K562 (cell line): Measurements from ENCODE around the gene COX4I2. TPM values are rescaled to one million over a fixed set of nuclear protein-coding genes. Genes with fewer than 3 reads are reported as not detected.
A peak's percentile ranks its signal among the peaks of the same experiment; 100 is the strongest.

Experiments
- ATAC-seq: fragments of 200-7000 bp; cut with Tn5 transposase; 3 replicates; pipeline ENCODE4 v1.9.1; 2020; ENCODE audit warnings: moderate library complexity
- BruUV-seq: library from RNA; stranded (reverse); fragments of 400-500 nt; replicated peaks from 2 replicates; lab custom pipeline; 2021; lab: Mats Ljungman, UMichigan
- CTCF ChIA-PET: fragments of 300-600 bp; formaldehyde crosslinking; extraction: SDS; loops from one replicate; lab custom pipeline; 2021; ENCODE audit warnings: low intra/inter-chr PET ratio; lab: Yijun Ruan, JAX
- POLR2A ChIA-PET: fragments of 300-600, 350-650 bp; sonication (Branson Sonifier 250); formaldehyde crosslinking; extraction: SDS; loops from one replicate; lab custom pipeline; 2021; ENCODE audit warnings: antibody characterized with exemption, inconsistent platforms; lab: Yijun Ruan, JAX
- DNase-seq, 4 experiments: peaks; one replicate each; pipeline versions ENCODE4 v3.0.0 to v3.0.0-alpha.2; 2011 to 2018; ENCODE audit warnings: low spot score in 3 of 4, mixed read lengths in 3 of 4; ENCODE audit errors: extremely low read depth in 1 of 4
- FAIRE-seq: peaks from 2 replicates; lab custom pipeline; 2011; peaks lifted over from hg19 to GRCh38; lab: Jason Lieb, UNC
- H2AFZ ChIP-seq: 2 replicates; pipeline ENCODE4 v1.6.0; 2011; ENCODE audit warnings: low read depth, low read length, control low read depth, inconsistent platforms
- H3K27ac ChIP-seq: fragments of 200-600 bp; 3 replicates; pipeline ENCODE4 v1.8.0; 2011; ENCODE audit warnings: low read depth, mild to moderate bottlenecking, control low read depth, inconsistent platforms, low read length, moderate library complexity, mixed read lengths; ENCODE audit errors: extremely low read depth
- H3K27me3 ChIP-seq, 2 experiments: fragments of 300-600 bp in 1 of 2; 2 replicates in 1 of 2; 3 replicates in 1 of 2; pipeline versions ENCODE4 v1.6.0 to v1.8.0; 2011; ENCODE audit warnings: inconsistent platforms in 2 of 2, low read length in 2 of 2, mild to moderate bottlenecking in 1 of 2, mixed read lengths in 1 of 2, moderate library complexity in 1 of 2; ENCODE audit not compliant: control insufficient read depth in 2 of 2, insufficient read depth in 2 of 2
- H3K36me3 ChIP-seq: fragments of 300-600 bp; 3 replicates; pipeline ENCODE4 v1.8.0; 2011; ENCODE audit warnings: mild to moderate bottlenecking, low read length, inconsistent platforms; ENCODE audit not compliant: control insufficient read depth, insufficient read depth
- H3K4me1 ChIP-seq, 2 experiments: fragments of 200-600 bp in 1 of 2; replicated peaks in 1 of 2; 2 replicates in 1 of 2; 3 replicates in 1 of 2; pipeline versions ENCODE4 v1.5.1 to v1.8.0; 2011; ENCODE audit warnings: inconsistent platforms in 2 of 2, low read length in 2 of 2, mild to moderate bottlenecking in 1 of 2, mixed read lengths in 1 of 2, moderate library complexity in 1 of 2; ENCODE audit not compliant: control insufficient read depth in 2 of 2, insufficient read depth in 2 of 2
- H3K4me2 ChIP-seq: 2 replicates; pipeline ENCODE4 v1.6.1; 2011; ENCODE audit warnings: low read length, control low read depth, inconsistent platforms, mixed read lengths; ENCODE audit not compliant: insufficient read depth
- H3K4me3 ChIP-seq: fragments of 200-600 bp; sonication (generic), shearing (Covaris generic); 2 replicates; pipeline ENCODE4 v1.5.1; 2016; ENCODE audit warnings: control low read depth, inconsistent platforms
- H3K79me2 ChIP-seq: fragments of 200-600 bp; 3 replicates; pipeline ENCODE4 v1.8.0; 2011; ENCODE audit warnings: low read length, inconsistent platforms; ENCODE audit not compliant: control insufficient read depth, insufficient read depth
- H3K9ac ChIP-seq, 2 experiments: 2 replicates each; pipeline versions ENCODE4 v1.6.0 to v1.6.1; 2011; ENCODE audit warnings: low read depth in 2 of 2, low read length in 2 of 2, control low read depth in 1 of 2, inconsistent platforms in 1 of 2, mild to moderate bottlenecking in 1 of 2, mixed read lengths in 1 of 2; ENCODE audit not compliant: insufficient read depth in 1 of 2
- H3K9me1 ChIP-seq: one replicate; pipeline ENCODE4 v1.6.0; 2011; ENCODE audit warnings: inconsistent platforms, mild to moderate bottlenecking, low read length, moderate library complexity; ENCODE audit not compliant: control insufficient read depth, insufficient read depth
- H3K9me3 ChIP-seq: replicated peaks from 2 replicates; pipeline ENCODE4 v1.5.1; 2011; ENCODE audit warnings: low read depth, low read length, inconsistent platforms; ENCODE audit not compliant: control insufficient read depth, insufficient read depth
- H4K20me1 ChIP-seq: replicated peaks from 2 replicates; pipeline ENCODE4 v1.6.1; 2011; ENCODE audit warnings: low read length, inconsistent platforms, mixed read lengths; ENCODE audit not compliant: control insufficient read depth, insufficient read depth
- FOS ChIP-seq: IDR thresholded peaks from 3 replicates; pipeline ENCODE4 v1.6.1; 2011; ENCODE audit not compliant: insufficient read length; ENCODE audit errors: extremely low read depth
- HNRNPL ChIP-seq: fragments of 200-400 bp; formaldehyde crosslinking; IDR thresholded peaks from 2 replicates; pipeline ENCODE4 v1.6.1; 2017; ENCODE audit warnings: low read depth, mild to moderate bottlenecking, low read length
- LARP7 ChIP-seq: fragments of 450-650 bp; IDR thresholded peaks from 2 replicates; pipeline ENCODE4 v1.6.1; 2016
- MTA2 ChIP-seq: fragments of 450-650 bp; IDR thresholded peaks from 2 replicates; pipeline ENCODE4 v1.6.1; 2016; ENCODE audit warnings: low read depth
- NCOA6 ChIP-seq: fragments of 450-650 bp; IDR thresholded peaks from 2 replicates; pipeline ENCODE4 v1.6.1; 2017; ENCODE audit warnings: mild to moderate bottlenecking
- NR1H2 ChIP-seq: sonication (generic); formaldehyde crosslinking; IDR thresholded peaks from 2 replicates; pipeline ENCODE4 v1.4.0; 2020; ENCODE audit warnings: mild to moderate bottlenecking, missing genetic modification reagents
- RBM14 ChIP-seq: fragments of 200-400 bp; formaldehyde crosslinking; IDR thresholded peaks from 2 replicates; pipeline ENCODE4 v1.6.1; 2018; ENCODE audit warnings: low read depth, mild to moderate bottlenecking, low read length, moderate library complexity, borderline replicate concordance; ENCODE audit not compliant: insufficient read depth
- ZBTB7A ChIP-seq: IDR thresholded peaks from 2 replicates; pipeline ENCODE4 v1.6.1; 2011; ENCODE audit warnings: low read depth, mild to moderate bottlenecking, low read length, moderate library complexity, borderline replicate concordance; ENCODE audit not compliant: control insufficient read depth
- WGBS: fragments of 100-300 bp; shearing (Covaris generic); methylation state at CpG from one replicate; pipeline ENCODE4 v1.1.6; 2016; ENCODE audit warnings: low coverage, mixed read lengths; ENCODE audit not compliant: insufficient coverage; ENCODE audit errors: missing lambda C conversion rate; 5-methylcytosine and 5-hydroxymethylcytosine counted together
- in situ Hi-C: fragments of 300-500 bp; cut with MboI; formaldehyde crosslinking; loops from 4 replicates; pipeline ENCODE4 v1.15.0; 2018; ENCODE audit warnings: inconsistent platforms, mixed read lengths
- intact Hi-C: fragments of 100-400 bp; cut with micrococcal nuclease; formaldehyde crosslinking; loops from 2 replicates; pipeline ENCODE4 v1.14.2; 2022
- polyA plus RNA-seq, 8 experiments: library from polyadenylated mRNA; depleted of rRNA in 4 of 8; stranded (reverse) in 5 of 8; unstranded in 3 of 8; fragments of >200 nt; fragmentation: Nextera tagmentation in 2 of 8; fragmentation: Illumina TruSeq in 1 of 8; extraction: Ambion mirVana in 2 of 8; extraction: Trizol in 1 of 8; gene quantifications; 2 replicates each; pipeline versions ENCODE4 v1.2.1 to v1.2.3, GENCODE V29; 2011 to 2014; ENCODE audit warnings: inconsistent platforms in 1 of 8, missing spikeins in 1 of 8
- total RNA-seq, 7 experiments: library from RNA; depleted of rRNA in 6 of 7; stranded (reverse); fragments of >200 nt in 6 of 7; fragmentation: Illumina TruSeq in 2 of 7; extraction: Trizol in 2 of 7; gene quantifications; 2 replicates each; pipeline versions ENCODE4 v1.2.1 to v1.2.3, GENCODE V29; 2011 to 2021; ENCODE audit warnings: low replicate concordance in 1 of 7
- TF ChIP-seq, protein P1 (sequence below): fragments of 250-450 bp; sonication (Bioruptor Pico); IDR thresholded peaks from 2 replicates; pipeline ENCODE4 v1.8.0; 2022; ENCODE audit warnings: moderate library complexity, mild to moderate bottlenecking, inconsistent platforms
- TF ChIP-seq, protein P2 (sequence below), 3 experiments: IDR thresholded peaks in 2 of 3; conservative IDR thresholded peaks in 1 of 3; 2 replicates each; pipeline ENCODE4 v1.5.1; 2011 to 2012; ENCODE audit warnings: low read length in 3 of 3, mild to moderate bottlenecking in 3 of 3, control low read depth in 2 of 3, improper control_type of control experiment in 1 of 3, inconsistent platforms in 1 of 3, low read depth in 1 of 3, mixed read lengths in 1 of 3, moderate library complexity in 1 of 3; ENCODE audit not compliant: insufficient read depth in 2 of 3
- TF ChIP-seq, protein P3 (sequence below), 2 experiments: fragments of 450-650 bp; formaldehyde crosslinking in 1 of 2; IDR thresholded peaks; 2 replicates each; pipeline versions ENCODE4 v1.4.0 to v1.6.1; 2014 to 2020; ENCODE audit warnings: mild to moderate bottlenecking in 2 of 2, borderline replicate concordance in 1 of 2, low read depth in 1 of 2

The COX4I2 gene
- total and polyA plus RNA-seq, 9 of the 15 experiments (the other 6 are each of a cell fraction or from before 2014, with no cell fraction given), result not detected

DNA sequence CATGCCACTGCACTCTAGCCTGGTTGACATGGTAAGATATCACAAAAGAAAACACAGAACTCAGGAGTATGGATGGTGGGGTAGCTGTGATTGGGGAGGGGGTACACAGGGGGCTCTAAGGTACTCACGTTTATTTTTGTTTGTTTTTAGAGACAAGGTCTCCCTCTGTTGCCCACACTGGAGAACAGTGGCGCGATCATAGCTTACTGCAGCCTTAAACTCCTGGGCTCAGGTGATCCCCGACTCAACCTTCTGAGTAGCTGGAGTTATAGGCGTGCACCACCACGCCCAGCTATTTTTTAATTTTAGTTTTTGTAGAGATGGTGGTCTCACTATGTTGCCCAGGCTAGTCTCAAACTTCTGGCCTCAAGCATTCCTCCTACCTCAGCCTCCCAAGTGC lies 55.7 kb downstream of the COX4I2 start:
- ChIA-PET CTCF (no interaction called here), POLR2A (interaction anchor here (0.8 to 2.4 kb wide), 13 partner anchors 8 to 125 kb away, joined by 3 to 11 read pairs (median 4); partner anchors contain the start of gene ID1)
- in situ Hi-C loops (no loop called here), intact Hi-C loops (no loop called here)
- DNase-seq (no peak), FAIRE-seq (no peak), ATAC-seq (peak; percentile 15; the same call in 1 of the 3 replicates)
- Histone ChIP-seq H3K36me3 (peaks cover 80% of the 10 kb centered on the region), H3K79me2 (peaks cover 95% of the 10 kb centered on the region), H3K27me3 (no peaks in the 10 kb centered on the region), H3K4me1 (peaks cover 38 to 61% of the 10 kb centered on the region in 2 experiments), H3K27ac (no peak overlapping the region; the same call in 2 of the 3 replicates), H2AFZ (no peak overlapping the region), H3K4me2 (0 out of 2 replicates have a peak overlapping the region, but pooled peaks have one; percentile 18), H4K20me1 (0 out of 2 replicates have a peak, but pooled peaks cover 3% of the 10 kb centered on the region), H3K9ac (no peak overlapping the region), H3K4me3 (no peak overlapping the region), H3K9me1 (no peaks in the 10 kb centered on the region), H3K9me3 (no peaks in the 10 kb centered on the region)
- no peak for TF ChIP-seq HNRNPL
- TF ChIP-seq FOS, result no peak
- no peak for TF ChIP-seq NR1H2
- TF ChIP-seq, protein P1, sequence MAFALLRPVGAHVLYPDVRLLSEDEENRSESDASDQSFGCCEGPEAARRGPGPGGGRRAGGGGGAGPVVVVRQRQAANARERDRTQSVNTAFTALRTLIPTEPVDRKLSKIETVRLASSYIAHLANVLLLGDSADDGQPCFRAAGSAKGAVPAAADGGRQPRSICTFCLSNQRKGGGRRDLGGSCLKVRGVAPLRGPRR (CRISPR knock-in tag), result no peak
- no peak for TF ChIP-seq NCOA6
- no peak for TF ChIP-seq MTA2
- TF ChIP-seq LARP7, result no peak
- TF ChIP-seq, protein P2, sequence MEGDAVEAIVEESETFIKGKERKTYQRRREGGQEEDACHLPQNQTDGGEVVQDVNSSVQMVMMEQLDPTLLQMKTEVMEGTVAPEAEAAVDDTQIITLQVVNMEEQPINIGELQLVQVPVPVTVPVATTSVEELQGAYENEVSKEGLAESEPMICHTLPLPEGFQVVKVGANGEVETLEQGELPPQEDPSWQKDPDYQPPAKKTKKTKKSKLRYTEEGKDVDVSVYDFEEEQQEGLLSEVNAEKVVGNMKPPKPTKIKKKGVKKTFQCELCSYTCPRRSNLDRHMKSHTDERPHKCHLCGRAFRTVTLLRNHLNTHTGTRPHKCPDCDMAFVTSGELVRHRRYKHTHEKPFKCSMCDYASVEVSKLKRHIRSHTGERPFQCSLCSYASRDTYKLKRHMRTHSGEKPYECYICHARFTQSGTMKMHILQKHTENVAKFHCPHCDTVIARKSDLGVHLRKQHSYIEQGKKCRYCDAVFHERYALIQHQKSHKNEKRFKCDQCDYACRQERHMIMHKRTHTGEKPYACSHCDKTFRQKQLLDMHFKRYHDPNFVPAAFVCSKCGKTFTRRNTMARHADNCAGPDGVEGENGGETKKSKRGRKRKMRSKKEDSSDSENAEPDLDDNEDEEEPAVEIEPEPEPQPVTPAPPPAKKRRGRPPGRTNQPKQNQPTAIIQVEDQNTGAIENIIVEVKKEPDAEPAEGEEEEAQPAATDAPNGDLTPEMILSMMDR (IDR thresholded peaks at IDR 0.05 in 2 of 3, conservative IDR thresholded peaks at IDR 0.05 in 1 of 3; ENCODE audit: insufficient read depth in 2 of 3, low read depth in 1 of 3, low read length in 3 of 3), result 0 out of 6 replicates have a peak, but pooled peaks of 2 of the 3 experiments have one; percentile 3 to 14
- peak; percentile 27; the same call in 1 of the 2 replicates for TF ChIP-seq ZBTB7A
- TF ChIP-seq, protein P3, sequence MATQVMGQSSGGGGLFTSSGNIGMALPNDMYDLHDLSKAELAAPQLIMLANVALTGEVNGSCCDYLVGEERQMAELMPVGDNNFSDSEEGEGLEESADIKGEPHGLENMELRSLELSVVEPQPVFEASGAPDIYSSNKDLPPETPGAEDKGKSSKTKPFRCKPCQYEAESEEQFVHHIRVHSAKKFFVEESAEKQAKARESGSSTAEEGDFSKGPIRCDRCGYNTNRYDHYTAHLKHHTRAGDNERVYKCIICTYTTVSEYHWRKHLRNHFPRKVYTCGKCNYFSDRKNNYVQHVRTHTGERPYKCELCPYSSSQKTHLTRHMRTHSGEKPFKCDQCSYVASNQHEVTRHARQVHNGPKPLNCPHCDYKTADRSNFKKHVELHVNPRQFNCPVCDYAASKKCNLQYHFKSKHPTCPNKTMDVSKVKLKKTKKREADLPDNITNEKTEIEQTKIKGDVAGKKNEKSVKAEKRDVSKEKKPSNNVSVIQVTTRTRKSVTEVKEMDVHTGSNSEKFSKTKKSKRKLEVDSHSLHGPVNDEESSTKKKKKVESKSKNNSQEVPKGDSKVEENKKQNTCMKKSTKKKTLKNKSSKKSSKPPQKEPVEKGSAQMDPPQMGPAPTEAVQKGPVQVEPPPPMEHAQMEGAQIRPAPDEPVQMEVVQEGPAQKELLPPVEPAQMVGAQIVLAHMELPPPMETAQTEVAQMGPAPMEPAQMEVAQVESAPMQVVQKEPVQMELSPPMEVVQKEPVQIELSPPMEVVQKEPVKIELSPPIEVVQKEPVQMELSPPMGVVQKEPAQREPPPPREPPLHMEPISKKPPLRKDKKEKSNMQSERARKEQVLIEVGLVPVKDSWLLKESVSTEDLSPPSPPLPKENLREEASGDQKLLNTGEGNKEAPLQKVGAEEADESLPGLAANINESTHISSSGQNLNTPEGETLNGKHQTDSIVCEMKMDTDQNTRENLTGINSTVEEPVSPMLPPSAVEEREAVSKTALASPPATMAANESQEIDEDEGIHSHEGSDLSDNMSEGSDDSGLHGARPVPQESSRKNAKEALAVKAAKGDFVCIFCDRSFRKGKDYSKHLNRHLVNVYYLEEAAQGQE (IDR thresholded peaks at IDR 0.05; ENCODE audit: borderline replicate concordance), result peak; percentile 10; the same call in 1 of the 2 replicates
- TF ChIP-seq, protein P3 (CRISPR knock-in tag; IDR thresholded peaks at IDR 0.05; ENCODE audit: low read depth), result no peak
- no peak for TF ChIP-seq RBM14
- 75% methylated on average over 6 of the region's 6 CpGs for WGBS
- no TSS peak for BruUV-seq
